GM21381 (cell line): ENCODE data around the gene UBE2H.

Experiments used
- ATAC-seq: cut with Tn5 transposase; IDR thresholded peaks from one replicate; pipeline ENCODE4 v1.9.1; 2021; ENCODE audit warnings: mild to moderate bottlenecking, moderate library complexity; ENCODE audit not compliant: unreplicated experiment

UBE2H gene

GRCh38 chr7:129792721-129793120 lies 160.0 kb downstream of the UBE2H start:
- no peak for ATAC-seq

DNA sequence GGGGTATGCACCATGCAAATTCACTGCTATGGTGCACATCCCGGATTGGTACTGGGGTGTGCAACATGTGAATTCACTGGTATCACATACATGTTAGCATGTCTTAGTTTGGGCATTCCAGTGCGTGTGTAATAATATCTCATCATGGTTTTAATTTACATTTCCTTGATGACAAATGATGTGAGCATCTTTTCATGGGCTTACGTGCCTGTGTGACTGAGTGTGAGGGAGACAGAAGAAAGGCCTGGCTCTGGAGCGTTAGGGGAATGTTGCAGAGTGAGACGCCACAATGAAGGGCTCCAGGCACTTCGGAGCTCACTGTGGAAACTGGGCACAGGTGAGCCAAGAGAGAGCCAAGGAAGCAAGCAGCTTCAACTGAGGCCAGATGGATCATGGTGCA lies 162.6 kb downstream of the UBE2H start:
- no peak for ATAC-seq

- no peak for ATAC-seq
Measured at GRCh38 chr7:129789652-129790051, 163.1 kb downstream of the UBE2H start.

GRCh38 chr7:129789000-129789399 lies 163.8 kb downstream of the UBE2H start:
- ATAC-seq: no peak

DNA sequence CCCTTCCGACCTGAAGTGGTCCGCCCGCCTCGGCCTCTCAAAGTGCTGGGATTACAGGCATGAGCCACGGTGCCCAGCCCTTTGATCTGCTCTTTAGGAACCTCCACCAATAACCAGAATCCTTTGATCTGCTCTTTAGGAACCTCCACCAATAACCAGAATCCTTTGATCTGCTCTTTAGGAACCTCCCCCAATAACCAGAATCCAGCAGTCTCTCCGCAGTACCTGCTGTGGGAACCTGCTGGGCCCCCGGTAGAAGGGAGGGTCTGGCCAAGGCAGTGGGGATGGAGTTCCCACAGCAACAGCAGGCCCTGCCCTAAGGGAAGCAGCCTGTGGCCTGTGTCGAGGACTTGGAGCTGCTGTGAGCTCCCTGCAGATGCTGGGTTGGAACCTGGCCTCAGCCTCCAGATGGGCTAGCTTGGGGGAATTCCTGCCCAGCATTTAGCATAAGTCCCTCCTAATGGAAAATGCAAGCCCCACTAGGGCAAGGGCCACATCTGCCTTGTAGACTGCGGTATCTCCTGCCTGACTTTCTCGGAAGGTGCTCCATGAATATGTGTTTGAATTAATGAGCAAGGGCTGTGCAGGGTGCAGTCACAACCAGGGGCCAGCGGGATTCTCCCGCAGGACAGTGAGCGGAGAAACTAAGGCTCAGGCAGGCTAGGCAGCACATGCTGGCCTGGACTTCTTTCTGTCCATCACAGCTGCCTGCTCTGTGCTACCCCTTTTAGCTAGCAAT lies 165.8 kb downstream of the UBE2H start:
- ATAC-seq: no peak

DNA sequence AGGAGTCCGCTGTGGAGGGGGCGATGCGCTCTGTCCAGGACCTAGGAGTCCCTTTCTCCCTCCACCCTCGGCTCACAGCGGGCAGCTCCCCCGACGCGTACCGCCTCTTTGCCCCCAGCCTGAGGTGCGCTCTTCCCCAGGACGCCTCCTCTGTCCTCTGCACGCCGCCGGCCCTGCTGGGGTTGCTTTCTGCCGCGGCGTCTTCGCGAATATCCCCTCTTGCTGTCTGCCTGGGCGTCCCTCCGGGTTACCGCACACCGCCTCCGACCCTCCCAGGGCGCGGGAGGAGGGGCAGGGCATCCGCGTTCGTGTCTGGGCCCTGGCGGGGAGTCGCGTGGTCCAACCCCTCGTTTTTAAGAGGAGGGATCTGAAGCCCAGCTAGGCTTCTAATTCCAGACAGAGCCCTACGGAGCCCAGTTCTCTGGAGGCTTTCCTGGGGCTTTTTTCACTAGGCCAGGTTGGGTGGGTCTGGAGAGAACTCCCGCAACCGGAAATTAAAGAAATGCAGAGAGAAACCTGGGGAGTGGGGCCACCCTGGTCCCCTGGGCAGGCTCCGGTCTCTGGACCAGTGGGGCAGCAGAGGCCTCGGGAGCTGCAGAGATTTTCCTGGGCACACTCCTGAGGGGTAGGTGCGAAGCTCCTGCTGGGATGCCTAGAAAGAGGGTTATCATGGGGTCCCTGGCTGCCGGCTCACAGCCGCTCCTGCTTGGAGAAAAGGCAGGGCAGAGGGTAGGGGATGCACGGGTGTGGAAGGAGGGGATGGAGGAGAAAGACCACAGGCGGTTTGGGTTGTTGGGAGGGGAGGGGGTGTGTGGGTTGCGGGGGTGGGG lies 166.9 kb downstream of the UBE2H start:
- no peak for ATAC-seq

DNA sequence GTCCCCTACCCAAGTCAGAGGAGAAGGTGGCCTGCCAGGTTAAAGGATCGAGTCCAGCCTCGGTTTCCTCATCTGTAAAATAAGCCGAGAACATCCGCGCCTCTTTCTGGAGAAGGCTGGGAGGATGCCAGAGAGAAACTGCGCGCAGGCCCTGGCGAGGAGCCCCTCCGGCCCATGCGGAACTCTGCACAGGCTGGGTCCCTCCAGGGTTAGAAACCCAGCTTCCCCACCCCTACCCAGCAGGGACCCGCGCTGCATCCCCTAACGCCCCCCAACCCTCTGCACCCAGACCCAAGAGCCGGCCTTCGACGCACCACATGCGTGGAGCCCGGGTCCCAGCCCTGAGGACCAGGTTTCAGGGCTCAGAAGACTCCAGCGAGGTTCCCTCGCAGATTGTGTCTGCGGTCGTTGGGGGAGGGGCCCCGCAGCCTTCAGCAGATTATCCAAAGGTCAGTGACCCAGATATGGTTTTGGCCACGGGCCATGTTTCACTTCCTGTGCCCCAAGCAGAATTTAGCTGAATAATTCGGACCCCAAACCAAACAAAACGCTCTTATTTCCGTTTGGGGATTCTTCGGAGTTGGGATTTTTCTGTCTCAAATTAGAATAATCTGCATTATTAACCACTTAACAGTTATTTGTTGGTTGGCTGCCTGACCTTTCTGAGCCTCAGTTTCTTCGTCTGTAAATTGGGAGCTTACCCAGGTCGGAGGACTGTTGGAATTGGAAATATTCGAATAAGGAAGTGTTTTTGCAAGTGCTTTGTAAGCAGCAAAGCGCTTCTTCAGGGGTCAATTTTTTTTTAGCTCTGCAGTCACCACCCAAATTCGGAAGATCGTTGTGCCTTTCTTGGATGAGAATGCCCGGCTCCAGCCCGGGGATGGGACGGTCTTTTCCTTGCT lies 167.7 kb downstream of the UBE2H start:
- no peak for ATAC-seq

DNA sequence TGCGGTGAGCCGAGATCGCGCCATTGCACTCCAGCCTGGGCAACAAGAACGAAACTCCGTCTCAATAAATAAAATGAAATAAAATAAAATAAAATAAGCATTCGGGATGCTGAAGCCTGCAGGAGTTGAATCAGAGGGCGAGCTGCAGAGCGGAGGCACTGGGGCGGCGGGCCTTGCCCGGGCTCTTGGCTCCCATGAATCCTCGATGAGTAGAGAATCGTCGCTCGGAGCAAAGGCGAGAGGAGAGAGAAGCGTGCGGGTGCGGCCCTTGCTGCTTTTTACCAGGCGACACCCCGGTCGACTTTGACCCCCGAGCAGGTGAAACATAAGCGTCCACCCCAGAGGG lies 168.3 kb downstream of the UBE2H start:
- ATAC-seq: no peak

DNA sequence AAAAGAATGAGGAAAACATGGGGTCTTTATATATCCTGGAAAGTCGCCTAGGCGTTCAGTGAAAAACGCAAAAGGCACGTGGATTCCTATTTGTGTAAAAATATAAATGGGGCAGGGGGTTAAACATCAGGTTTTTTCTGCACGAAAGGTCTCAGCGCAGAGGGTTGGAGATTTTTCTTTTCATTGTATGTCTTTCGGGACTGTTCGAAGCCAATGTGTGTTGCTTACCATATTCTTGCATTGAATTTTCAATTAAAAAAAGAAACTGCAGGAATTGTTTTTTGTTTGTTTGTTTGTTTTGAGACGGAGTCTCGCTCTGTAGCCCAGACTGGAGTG lies 169.2 kb downstream of the UBE2H start:
- no peak for ATAC-seq

DNA sequence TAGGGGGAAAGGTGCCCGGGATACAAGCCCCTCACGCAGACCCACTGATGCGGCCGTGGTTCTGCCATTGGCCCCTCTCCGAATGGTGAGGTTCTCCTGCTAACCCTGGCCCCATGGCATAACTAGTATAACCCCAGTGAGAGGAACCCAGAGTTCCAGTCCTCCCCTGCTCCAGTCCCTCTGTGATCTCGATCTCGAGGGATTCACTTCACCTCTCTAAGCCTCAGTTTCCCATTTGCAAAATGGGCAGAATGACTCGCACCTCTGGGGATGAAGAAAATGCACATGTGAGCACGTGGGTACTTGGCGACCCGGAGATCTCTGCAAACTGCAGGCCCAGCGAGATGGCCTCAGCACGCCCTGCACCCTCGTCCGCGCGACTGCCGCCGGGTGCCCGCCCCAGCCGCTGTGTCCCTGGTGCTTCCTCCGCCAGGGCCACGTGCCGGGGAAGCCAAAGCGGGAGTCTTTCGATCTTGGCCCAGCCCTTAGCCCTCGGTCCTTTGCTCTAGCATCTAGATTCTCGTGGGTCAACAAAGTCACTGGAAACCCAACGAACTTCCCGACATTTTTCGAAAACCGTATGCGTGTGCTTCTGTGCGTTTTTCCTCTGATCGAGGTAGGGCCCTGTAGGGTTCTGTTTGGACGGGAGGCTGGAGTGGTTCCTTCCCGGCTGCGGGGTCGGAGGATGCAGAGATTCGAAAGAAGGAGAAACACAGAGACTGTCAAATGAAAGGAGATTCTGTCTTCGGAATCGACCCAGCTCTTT lies 169.8 kb downstream of the UBE2H start:
- ATAC-seq: no peak

DNA sequence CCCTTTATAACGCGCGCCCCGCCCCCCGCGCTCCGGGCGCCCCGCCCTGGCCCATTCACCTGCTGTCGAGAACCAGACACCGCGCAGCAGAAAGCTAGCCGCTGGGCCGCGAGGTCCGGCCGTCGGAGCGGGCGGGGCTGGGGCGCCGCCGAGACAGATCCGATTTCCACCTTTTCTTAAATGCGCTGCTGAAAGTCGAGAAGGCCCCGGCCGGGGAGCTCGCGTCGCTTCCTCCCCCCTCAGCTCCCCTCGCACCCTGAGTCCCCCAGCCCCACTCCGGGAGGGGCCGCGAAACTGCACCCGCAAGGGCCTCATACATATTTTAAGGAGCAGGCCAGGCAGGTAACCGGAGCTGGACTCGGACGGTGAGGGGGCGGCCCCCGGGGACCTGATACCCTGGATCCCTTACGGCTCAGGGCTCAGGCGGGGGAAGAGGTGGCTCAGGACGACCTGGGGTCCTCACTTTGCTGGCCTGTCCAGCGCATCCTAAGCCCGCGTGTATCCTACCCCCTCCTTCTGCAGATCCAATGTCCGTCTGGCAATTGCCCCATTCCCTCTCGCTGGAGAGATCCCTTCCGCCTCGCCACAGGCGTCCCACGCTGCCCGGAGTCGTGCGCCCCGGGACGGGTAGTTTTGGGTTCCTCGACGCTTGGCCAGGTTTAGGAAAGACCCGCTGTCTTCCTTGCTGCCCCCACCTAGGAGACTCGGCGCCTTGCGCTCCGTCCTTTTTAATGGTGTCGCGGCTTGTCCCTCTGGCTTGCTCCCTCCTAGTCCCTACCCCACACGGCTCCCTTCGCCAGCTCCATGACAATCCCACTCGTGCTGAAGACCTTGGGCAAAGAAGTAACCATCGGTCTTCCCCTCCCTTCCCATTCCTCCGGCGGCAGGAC lies 170.6 kb downstream of the UBE2H start:
- no peak for ATAC-seq

DNA sequence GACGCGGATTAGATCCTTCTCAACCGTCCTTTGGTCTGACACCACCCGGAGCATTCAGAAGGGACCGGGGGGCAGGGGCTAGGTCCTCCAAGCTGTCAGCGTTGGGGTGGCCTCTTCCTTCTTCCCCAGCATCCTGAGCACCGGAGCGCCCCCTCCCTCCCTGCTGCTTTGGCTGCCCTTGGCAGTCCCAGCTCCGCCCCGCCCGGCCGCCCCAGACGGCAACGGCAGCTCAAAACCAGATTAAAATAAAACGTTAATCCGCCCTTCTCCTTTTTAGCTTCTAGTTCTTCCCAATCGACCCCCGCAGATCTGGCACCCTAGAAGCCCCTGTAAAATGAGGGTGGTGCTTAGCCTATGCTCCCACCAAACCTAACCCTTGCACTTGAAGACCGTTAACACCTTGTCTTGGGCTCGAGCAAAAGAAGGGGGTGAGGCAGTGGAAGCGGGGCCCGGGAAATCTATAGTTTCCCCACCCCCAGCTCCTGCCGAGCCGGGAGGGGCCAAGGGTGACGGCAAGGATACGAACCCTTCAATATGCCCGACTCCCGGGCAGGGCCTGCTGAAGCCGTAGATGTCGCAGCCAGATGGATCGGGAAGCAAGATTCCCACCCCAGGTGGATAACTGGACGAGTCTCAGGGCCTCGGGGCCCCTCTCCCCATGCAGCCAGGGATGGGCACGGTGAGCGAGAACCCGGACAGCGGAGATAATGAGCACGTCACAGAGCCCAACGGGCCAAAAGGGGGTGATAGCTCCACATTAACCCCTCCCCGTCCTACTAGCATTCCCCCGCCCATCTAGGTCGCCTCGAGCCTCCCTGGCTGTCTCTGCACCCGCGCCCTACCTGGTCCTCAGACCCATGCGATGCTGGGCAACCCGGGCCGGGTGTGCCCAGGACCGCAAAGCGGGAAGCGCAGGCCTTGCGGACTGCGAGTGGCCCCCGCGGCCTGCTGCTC lies 171.5 kb downstream of the UBE2H start:
- ATAC-seq: no peak
